NCI-H2196 (cell line): ENCODE results near the gene LRRC14B.

ENCODE experiments used
- DNase-seq: peaks from one replicate; lab custom pipeline; 2025; ENCODE audit not compliant: unreplicated experiment; lab: John Stamatoyannopoulos, UW

LRRC14B gene

DNA sequence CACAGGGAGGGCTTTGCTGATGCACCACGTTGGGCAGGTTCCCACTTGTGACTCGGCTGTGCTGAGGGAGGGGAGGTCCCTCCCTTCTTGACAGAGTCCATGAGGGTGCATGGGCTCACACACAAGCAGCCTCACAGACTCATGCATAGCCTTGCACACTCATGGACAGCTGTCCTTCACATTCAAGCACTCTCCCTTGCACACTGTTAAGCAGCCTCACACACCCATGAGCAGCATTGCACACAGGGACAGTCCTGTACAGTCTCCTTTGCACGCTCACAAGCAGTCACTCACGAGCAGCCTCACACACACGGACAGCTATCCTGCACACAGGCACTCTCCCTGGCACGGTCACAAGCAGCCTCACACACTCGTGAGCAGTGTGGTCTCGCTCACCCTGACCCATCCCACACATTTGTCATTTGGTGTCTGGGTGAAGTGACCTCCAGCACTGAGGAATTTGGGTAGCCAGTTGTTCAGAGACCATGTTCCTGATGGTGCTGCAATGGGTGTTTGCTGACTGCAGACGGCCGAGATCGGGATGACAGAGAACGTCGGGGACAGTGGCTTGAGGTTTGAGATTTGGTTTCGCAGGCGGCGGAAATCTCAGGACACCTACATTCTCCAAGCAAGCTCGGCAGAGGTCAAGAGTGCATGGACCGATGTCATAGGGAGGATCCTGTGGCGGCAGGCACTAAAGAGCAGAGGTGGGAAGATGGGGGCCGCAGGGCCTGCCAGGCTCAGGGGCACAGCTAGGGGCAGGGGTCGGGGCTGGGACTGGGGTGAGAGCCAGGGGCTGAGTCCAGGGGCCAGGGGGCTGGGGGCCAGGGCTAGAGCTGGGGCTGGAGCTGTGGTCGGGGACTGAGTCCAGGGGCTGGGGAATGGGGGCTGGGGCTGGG is 17.7 kb upstream of the LRRC14B start:
- no peak for DNase-seq

DNA sequence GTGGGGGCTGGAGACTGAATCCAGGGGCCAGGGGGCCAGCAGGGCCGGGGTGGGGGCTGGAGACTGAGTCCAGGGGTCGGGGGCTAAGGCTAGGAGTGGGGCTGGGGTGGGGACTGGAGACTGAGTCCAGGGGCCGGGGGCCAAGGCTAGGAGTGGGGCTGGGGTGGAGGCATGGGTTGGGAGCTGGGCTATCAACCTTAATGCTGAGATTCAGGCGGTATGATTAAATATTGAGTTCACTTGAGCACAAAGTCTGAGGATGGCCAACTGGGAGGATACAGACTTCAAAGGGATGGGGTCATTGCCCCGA is 17.0 kb upstream of the LRRC14B start:
- no peak for DNase-seq

DNA sequence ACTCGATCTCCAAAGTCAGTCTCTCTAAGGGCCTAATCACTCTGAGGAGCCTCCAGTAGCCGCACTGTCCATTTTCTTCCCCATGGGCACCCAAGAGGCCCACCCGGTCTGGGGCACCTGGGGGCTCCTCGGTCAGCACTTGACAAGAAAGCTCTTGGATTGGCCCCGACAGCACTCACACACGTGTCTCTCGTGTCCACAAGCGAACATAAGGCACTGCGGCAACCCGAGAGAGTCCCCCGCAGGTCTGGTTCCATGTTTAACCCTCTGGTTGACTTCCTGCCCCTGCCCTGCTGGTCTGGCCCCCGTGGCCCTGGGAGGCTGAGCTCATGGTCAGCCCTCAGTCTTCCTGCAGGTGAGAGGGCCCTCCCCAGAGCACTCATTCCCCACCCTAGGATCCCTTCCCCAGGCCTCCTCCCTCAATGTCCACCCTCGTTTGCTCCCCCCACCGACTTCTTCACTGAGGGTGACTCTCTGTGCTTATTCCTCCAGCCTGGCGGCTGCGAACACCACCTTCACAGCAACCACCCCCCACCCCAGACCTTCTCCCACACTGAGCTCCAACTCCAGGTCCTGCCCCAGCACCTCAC is 16.3 kb upstream of the LRRC14B start:
- DNase-seq = no peak

DNA sequence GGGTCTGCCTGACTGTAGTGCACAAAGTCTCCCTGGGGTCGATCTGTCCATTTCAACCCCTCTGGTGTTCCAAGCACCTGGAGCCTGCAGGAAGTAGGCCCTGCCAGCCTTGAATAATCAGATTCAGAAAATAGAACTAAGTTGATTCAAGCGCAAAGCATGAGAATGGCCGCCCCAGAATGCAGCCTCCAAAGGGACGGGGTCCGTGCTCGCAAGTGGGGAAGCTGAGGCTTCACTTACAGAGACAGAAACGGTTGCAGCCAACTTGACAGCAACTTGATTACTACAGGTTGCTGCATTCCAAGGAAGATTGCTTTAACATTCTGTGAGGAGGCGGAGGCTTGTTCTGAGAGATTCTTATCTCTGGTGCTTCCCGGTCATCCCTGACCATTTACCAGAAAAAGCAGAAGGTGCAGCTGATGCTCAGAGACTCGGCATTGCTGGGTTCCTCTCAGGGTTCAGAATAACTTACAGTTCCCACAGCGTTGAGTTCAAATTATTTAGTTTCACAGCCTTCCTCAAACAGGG is 14.9 kb upstream of the LRRC14B start:
- no peak for DNase-seq

DNA sequence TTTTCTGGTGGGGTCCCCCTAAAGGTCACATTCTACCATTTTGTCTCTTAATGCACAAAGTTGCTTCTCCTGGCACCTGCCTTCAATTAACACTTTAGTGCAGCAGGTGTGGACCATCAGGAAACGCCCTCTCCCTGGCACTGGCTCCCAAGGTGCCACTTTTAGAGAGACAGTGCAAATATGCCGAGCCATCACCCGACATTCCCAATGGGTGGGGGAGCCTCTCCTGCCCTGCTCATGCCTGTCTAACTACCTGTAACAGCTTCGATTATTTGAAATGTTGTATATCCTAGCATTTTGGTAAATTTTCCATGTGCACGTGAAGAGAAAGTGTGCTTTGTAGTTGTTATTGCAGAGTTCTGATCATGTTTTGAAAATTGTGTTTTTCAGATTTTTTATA is 13.2 kb upstream of the LRRC14B start:
- no peak for DNase-seq

DNA sequence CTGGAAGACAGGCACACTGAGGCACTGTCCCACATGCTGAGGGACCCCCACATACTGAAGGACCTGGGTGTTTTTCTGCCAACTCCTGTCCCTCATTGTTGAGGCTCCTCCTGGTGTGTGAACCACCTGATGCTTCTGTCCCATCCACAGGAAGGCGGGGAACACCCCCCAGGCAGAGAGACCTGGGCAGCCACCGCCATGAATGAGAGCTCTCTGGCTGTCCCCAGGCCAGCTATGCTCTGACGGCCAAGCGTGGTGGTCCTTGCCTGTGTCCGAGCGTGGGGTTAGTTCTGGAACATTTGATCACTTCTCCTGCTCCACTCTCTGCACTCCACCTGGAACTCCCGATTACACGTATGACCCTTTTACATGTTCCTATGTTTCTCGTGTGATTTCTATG is 11.9 kb upstream of the LRRC14B start:
- no peak for DNase-seq

DNA sequence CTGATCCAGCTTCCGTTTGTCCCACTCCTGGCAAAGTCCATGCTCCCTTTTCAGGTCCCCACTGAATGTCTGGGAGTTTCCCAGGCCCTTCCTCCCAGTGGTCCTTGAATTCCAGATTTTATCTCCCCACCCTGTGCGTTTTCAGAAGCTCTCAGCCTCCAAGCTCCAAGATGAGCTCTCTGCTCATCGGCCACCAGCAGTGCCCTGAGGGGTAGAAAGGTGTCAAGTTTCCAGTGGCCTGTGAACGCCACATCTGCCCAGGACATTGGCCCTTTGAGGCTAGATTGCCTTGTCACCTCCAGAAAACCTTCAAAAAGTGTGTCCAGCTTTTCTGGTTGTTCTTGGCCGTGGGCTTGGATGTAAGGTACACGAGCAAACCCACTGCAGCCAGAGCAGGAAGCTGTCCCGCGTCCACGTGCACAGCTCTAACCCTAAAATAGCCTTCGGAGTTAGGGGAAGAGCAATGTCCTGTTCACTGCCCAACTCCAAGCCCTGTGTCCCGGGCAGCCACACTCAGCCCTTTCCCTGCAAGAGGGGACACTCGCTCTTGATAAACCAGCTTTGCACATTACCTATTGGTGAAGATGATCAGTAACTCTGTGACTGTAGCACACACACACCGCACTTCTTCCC is 10.9 kb upstream of the LRRC14B start:
- DNase-seq = no peak

DNA sequence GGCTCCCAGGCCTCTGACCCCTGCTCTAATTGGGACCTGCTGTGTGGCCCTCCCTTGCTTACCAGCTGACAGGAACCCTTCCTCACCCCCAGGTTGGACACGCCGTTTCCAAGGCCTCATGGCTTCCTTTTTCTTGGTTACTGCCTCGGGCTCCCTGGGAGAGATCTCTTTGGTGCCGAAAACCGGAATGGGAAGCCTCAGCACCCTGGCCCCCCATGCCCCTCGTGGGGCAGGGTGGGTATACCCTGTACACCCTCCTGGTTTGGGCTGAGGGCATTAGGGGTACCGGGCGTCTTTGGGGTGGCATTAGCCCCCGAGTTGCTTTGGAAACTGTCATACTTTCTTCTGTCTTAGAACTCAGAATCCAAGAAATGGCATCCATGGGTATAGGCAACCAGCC is 10.1 kb upstream of the LRRC14B start:
- DNase-seq = no peak

DNA sequence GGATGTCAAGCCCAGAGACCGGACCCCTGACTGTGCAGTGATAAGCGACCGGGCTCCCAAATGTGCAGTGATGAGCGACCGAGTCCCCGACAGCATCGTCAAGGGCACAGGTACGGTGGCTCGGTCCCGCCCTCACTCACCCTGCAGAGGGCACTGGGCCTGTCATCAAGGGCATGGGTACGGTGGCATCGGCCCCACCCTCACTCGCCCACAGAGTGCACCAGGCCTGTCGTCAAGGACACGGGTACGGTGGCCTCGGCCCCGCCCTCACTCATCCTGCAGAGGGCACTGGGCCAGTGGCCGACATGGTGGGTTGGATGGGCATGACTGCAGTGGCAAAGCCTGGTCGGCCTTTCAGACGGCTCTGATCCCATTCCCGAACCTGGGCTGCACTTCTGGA is 9.7 kb upstream of the LRRC14B start:
- no peak for DNase-seq

DNA sequence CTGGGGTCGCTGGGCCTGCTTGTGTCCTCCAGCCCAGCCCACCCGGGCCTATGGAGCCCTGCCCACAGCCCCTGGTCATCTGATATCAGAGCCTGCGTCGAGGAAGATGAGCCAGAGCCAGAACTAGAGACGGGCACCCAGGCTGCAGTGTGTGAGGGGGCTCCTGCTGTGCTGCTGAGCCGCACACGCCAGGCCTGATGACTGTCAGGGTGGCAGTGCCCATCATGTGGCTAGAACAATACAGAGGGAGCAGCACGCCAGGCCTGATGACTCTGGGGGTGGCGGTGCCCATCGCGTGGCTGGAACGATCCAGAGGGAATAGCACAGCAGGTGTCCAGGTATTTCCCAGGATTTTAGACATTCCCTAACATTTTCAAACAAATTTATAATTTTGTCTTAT is 9.2 kb upstream of the LRRC14B start:
- no peak for DNase-seq

DNA sequence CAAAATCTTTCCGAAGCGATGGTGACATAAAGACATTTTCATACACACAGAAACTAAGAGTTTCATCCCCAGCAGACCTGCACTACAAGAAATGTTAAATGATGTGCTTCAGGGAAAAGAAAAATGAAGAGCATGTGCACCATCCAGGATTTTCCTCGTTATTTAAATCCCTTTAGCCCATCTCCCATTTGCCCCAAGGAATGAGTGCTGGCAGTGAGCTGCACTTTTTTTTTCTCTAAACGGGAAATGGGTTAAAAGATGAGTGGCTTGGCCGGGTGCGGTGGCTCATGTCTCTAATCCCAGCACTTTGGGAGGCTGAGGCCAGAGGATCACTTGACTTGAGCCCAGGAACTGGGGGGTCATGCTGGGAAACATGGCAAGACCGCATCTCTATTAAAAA is 6.8 kb upstream of the LRRC14B start:
- DNase-seq = no peak

DNA sequence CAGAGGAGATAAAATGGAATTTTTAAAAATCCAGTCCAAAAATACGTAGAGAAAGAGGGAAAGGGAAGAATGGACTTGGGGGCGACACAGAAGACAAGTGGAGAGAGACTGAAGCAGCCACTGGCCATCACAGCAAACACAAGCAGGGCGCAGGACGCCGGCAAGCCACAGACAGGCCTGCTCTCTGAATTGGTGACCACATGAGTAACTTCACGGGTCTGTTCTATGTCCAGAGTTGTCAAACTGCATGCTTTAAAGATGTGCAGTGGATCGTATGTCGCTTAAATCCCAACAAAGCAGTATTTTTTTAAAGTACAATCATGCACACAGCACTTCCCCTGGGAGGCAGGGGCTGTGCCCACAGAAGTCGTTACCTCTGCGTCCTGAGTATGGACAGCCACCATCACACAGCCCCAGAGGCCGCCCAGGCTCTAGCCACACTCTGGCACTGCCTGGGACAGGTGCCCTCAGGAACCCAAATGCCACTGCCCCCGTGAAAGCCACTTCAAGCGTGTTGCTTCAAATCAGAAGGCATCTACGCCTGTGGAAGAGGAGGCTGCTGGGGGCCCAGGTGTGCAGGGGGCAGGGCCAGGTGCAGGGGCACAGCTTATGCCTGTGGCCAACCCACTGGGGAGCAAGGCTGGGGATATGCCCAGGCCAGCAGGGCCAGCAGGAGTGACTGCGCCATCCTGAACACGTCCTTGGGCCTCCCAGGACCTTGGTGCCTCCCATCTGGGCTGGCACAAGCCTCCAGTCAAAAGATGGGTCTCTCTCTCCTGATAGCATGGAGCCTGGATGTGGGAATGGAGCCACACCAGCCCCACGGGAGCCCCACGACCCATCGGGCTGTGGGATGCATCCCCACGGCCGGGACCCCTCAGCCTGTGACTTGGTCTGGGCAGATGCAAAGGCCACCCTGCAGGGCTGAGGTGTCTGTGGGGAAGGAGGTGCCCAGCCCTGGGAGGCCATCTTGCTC is 5.9 kb upstream of the LRRC14B start:
- no peak for DNase-seq

DNA sequence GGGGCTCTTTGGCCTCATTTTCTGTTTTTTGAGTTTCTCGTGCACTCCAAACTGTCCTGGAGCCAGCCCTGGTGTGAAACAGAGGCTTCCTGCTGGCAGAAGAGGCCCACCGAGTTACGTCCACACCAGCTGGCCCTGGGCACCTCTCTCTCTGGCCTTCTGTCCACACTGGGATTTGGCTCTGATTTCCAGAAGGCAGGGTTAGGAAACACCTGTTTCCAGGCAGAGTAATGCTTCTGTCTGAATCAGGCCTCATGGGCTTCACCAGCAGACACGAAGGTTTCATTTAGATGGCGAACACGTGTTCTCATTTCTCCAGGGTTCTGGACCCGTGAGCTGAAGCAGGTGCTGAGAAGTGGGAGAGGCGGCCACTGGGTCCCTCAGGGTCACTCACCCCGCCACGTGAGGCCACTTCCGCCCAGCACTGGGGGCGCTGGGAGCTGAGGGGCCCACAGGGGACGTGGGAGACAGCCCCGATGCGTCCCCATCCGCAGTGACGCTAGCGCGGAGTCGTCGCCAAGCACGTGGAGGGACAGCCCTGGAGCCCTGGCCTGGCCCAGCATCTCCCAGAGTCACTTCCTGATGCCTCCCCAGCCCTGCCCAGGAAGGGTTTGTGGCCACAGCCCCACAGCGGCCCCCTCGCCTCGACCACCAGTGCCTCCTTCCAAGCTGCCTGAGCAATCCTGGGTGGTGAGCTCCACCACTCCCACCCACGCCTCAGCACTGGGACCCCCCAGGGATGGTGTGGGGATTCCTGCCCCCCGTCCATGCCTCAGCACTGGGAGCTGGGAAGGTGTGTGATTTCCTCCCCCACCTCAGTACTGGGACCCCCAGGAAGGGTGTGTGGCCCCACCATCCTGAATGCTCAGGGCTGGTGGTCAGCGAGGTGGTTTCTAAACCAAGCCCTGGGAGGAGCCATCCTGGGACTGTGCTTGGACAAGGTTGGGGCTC is 4.9 kb upstream of the LRRC14B start:
- DNase-seq = no peak

DNA sequence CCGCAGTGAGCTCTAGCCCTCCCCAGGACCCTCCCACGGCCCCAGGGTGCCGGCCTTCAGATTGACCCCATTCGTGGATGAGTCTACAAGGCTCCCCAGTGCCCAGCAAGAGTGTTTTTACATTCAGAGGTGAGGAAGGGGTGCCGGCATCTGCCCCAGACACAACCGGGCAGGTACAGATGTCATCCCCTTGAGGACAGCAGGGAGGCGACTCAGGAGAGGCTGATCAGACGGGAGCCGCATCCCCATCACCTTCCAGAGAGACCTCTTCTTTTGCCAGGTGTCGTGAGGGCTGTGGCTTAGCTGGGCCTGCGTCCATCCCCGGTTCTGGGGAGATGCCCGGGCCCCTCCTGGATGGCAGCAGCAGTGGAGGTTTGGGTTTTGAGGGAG is 4.3 kb upstream of the LRRC14B start:
- DNase-seq = no peak

DNA sequence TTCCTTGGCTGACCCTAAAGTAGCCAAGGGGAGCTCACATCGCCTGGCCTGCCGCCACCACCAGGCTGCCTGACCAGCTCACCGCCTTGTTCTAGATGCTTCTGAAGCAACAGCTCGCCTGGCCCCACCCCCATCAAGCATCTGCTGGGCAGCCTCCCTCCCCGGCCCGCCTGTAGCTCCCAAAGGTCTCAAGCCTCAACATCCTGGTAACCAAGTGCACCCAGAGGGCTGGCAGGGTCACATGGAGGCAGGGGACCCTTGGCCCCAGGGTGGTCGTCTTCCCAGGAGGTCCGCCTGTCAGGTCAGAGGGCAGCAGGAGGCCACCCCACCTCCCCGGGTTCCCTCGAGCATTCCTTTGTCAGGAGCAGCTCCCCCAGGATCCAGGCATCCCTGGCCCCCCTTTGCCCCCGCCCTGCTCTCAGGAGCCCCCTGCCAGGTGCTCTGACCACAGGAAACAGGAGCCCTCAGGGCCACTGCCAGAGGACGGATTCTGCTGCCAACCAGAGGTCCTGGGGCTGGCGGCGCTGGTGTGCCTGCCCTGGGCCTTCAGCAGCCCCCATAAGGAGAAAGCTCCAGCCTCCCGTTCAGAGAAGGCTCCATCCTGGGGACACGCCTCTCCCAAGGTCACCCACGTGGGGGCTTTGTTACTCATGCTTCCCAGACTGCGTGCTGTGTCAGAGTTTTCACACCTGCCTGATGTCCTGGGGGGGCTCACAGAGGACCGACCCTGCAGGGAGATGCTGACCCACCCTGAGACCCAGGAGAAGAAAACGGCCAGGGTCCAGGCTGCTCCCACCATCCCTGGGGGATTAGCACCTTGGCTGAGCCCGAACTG is 3.5 kb upstream of the LRRC14B start:
- DNase-seq = no peak

DNA sequence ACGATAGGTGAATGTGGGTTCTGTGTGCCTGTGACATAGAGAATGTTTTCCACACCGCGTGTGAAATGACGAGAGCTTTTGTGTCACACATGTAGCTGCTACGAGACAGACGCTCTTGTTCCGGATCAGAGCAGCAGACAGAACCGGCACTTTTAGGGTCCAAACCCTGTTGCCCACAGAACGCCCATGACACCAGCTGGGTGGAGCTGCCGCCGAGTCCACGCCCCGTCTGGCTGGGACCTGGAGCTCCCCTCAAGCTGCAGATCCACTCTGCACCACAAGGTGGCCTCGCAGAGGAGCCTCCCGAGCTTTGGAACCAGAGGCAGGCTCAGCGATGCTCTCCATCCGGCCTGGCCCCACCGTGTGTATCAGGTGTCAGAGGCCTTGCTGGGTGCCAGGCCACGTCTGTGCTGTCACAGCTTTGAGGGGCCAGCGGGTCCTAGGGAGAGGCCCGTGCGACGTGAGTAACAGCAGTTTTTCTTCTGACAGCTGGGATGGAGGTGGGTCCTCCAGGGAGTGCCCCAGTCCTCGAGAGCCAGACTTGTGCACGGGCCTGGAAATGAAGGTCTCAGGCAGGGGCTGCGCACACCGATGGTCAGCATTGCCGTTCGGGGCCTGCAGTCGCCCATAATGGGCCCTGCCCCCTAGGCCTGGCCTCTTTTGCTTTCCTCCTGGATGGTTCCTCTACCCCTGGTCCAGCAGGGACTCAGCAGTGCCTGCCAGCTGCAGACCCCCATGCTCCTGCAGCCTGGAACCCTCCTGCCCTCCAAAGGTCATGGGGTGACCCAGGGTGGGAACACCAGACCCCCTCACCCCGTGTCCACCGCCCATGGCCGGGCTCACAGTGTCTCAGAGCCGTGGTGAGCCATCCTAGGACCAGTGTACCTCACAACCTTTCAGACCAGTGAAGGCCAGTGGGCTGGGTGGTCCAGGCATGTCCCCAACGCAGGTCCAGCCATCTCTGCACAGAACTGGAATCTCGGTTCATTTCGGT is 2.5 kb upstream of the LRRC14B start:
- peak; percentile 95 for DNase-seq

DNA sequence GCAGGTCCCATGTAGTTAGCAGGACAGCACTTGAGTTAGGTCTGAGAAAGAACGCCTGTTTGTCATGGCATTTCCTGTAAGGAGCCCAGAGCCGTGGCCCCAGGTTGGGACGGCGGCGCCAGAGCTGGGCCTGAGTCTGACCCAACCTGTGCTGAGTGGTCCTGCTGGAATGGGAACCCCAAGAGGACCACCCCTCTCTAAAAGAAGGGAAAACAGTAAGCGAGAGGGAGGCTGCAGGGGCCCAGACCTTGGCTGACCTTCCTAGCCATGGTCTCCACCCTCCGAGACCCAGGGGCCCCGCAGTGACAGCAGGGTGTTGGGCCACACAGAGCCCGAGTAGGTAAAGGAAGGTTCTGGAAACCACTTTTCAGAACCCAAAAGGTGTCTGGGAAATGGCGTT is 1.8 kb upstream of the LRRC14B start:
- no peak for DNase-seq

DNA sequence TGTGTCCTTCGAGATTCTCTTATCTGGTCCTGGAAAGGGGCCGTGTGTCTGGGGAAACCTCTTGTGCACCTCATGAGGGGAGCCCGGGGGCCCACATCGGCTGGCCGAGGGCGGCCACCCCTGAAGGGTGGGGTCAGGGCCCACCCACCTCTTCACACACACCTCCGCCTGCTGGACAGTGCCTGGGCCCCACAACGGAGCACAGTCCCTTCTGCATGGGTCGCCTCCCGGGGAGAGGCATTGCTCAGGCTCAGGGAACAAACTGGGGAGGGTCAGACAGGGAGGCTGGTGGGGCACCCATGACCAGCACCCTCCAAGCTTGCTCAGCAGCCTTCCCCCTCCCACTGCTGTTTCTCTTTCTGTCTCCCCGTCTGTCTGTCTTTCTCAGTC is 1.3 kb upstream of the LRRC14B start:
- DNase-seq = no peak
